ENCODE results near the gene CDC42. TPM values are rescaled to one million over a fixed set of nuclear protein-coding genes. Genes with fewer than 3 reads are reported as not detected.

CDC42 gene
- total and polyA plus RNA-seq, 2 of the 13 experiments (the other 11 are each of a cell fraction or from before 2014, with no cell fraction given), result 138 to 237 TPM

GRCh38 chr1:22052115-22053016 lies at the start of gene CDC42 (continued):
- TF ChIP-seq TRIM22 (IDR thresholded peaks at IDR 0.05) (no peak), ZNF691 (CRISPR knock-in tag; IDR thresholded peaks at IDR 0.05; ENCODE audit: borderline replicate concordance, low read depth) (no peak), NFYB (CRISPR knock-in tag; IDR thresholded peaks at IDR 0.05) (peak; percentile 57), ZBTB26 (CRISPR knock-in tag; IDR thresholded peaks at IDR 0.05; ENCODE audit: borderline replicate concordance) (no peak), ZNF746 (CRISPR knock-in tag; IDR thresholded peaks at IDR 0.05) (no peak), ZNF280D (CRISPR knock-in tag; IDR thresholded peaks at IDR 0.05) (no peak), SP5 (CRISPR knock-in tag; IDR thresholded peaks at IDR 0.05; ENCODE audit: borderline replicate concordance, low read depth) (peak; percentile 48; the same call in 1 of the 2 replicates), ZNF335 (CRISPR knock-in tag; IDR thresholded peaks at IDR 0.05) (peak; percentile 61; the same call in 1 of the 2 replicates), GFI1 (CRISPR knock-in tag; IDR thresholded peaks at IDR 0.05; ENCODE audit: borderline replicate concordance) (peak; percentile 23; the same call in 1 of the 2 replicates), CBX5 (CRISPR knock-in tag; IDR thresholded peaks at IDR 0.05; ENCODE audit: borderline replicate concordance) (peak; percentile 78; the same call in 1 of the 2 replicates), MED8 (CRISPR knock-in tag; IDR thresholded peaks at IDR 0.05; ENCODE audit: insufficient replicate concordance) (peak; percentile 72), CEBPG (CRISPR knock-in tag; IDR thresholded peaks at IDR 0.05) (peak; percentile 25; the same call in 1 of the 2 replicates), CHCHD3 (CRISPR knock-in tag; IDR thresholded peaks at IDR 0.05) (no peak), FOXK2 (IDR thresholded peaks at IDR 0.05) (no peak), ZFP82 (CRISPR knock-in tag; IDR thresholded peaks at IDR 0.05; ENCODE audit: borderline replicate concordance) (peak; percentile 87; the same call in 1 of the 2 replicates), ZSCAN5A (CRISPR knock-in tag; IDR thresholded peaks at IDR 0.05; ENCODE audit: borderline replicate concordance) (peak; percentile 90), ZNF703 (CRISPR knock-in tag; IDR thresholded peaks at IDR 0.05; ENCODE audit: borderline replicate concordance) (no peak), ZNF253 (CRISPR knock-in tag; IDR thresholded peaks at IDR 0.05; ENCODE audit: borderline replicate concordance) (no peak), MEF2D (CRISPR knock-in tag; IDR thresholded peaks at IDR 0.05) (no peak), SMAD9 (CRISPR knock-in tag; IDR thresholded peaks at IDR 0.05) (no peak), HDAC6 (IDR thresholded peaks at IDR 0.05; ENCODE audit: low read depth, low read length) (no peak), HOXA3 (CRISPR knock-in tag; IDR thresholded peaks at IDR 0.05) (peak; percentile 96)

Data from HepG2 (cell line).